Measurements from ENCODE around the gene UST.

The UST gene

GRCh38 chr6:148735989-148736388, 10.8 kb upstream of the UST start:
- 0 out of 2 replicates have a peak, but pooled peaks cover 8% of the 10 kb centered on the region for H3K9me3 ChIP-seq
- H3K4me3 ChIP-seq: no peak overlapping the region
- no peaks in the 10 kb centered on the region for H3K36me3 ChIP-seq
- TF ChIP-seq Cebpa-rat (IDR thresholded peaks at IDR 0.05): no peak
- H3K27ac ChIP-seq: no peak overlapping the region
- H3K27me3 ChIP-seq: no peaks in the 10 kb centered on the region; the same call in 1 of the 2 replicates
- no peaks in the 10 kb centered on the region for H4K20me1 ChIP-seq
- H3K4me1 ChIP-seq: no peaks in the 10 kb centered on the region
- no peak overlapping the region for H3K4me2 ChIP-seq
- no peak overlapping the region for H3K9ac ChIP-seq

DNA sequence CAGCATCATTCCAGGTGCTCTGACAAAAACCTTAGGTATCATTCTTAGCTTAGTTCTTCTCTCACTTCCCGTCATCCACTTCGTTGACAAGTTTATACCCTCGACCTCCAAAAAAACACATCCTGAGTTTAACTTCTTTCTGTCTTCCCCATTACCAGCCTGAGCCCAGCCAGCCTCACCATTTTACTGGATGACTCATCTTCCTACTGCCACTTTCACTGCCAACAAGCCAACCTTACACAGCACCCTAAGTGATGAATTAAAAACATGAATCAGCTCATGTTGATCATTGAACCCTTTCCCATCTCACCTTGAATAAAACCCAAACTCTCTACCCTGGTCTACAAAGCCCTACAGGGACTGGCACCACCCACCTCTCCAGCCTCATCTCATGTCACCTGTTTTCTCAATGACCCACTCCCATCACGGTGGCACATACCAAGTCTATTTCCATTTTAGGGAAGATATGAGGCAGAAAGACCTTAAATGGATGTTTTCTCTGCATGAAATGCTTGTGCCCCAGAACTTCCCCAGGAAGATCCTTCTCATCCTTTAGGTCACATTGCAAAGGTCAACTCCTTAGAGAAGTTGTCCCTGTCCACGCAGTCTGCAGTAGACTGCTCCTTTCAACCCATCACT, 9.9 kb upstream of the UST start:
- H3K4me1 ChIP-seq: no peaks in the 10 kb centered on the region
- H3K36me3 ChIP-seq: no peaks in the 10 kb centered on the region
- H4K20me1 ChIP-seq: no peaks in the 10 kb centered on the region
- H3K4me3 ChIP-seq: no peak overlapping the region
- H3K27me3 ChIP-seq: no peaks in the 10 kb centered on the region; the same call in 1 of the 2 replicates
- TF ChIP-seq Cebpa-rat (IDR thresholded peaks at IDR 0.05): no peak
- 0 out of 2 replicates have a peak, but pooled peaks cover 8% of the 10 kb centered on the region for H3K9me3 ChIP-seq
- no peak overlapping the region for H3K9ac ChIP-seq
- H3K4me2 ChIP-seq: no peak overlapping the region
- H3K27ac ChIP-seq: no peak overlapping the region

DNA sequence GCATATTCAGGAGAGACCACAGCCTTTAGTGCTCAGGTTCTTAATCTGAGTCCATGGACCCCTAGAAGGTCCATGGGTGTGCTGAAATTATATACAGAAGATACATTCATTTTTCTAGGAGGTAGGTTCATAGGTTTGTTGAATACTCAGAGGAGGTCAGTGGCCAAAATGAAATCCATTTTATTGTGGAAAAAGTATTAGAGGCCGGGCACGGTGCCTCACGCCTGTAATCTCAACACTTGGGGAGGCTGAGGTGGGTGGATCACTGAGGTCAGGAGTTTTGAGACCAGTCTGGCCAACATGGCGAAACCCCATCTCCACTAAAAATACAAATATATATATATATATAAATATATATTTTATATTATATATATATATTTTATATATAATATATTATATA, 9.0 kb upstream of the UST start:
- Histone ChIP-seq H3K4me3 (no peak overlapping the region), H3K27ac (no peak overlapping the region), H3K27me3 (no peaks in the 10 kb centered on the region), H3K36me3 (no peaks in the 10 kb centered on the region), H4K20me1 (no peaks in the 10 kb centered on the region), H3K9ac (no peak overlapping the region), H3K4me2 (no peak overlapping the region), H3K9me3 (0 out of 2 replicates have a peak, but pooled peaks cover 8% of the 10 kb centered on the region), H3K4me1 (no peaks in the 10 kb centered on the region)
- TF ChIP-seq Cebpa-rat (IDR thresholded peaks at IDR 0.05): no peak

- no peak overlapping the region for H3K4me3 ChIP-seq
- no peaks in the 10 kb centered on the region for H3K4me1 ChIP-seq
- no peak overlapping the region for H3K27ac ChIP-seq
- no peaks in the 10 kb centered on the region for H3K36me3 ChIP-seq
- no peaks in the 10 kb centered on the region for H3K9me3 ChIP-seq
- TF ChIP-seq Cebpa-rat (IDR thresholded peaks at IDR 0.05): peak; percentile 74; the same call in 1 of the 2 replicates
- no peaks in the 10 kb centered on the region for H4K20me1 ChIP-seq
- H3K4me2 ChIP-seq: no peak overlapping the region
- no peak overlapping the region for H3K9ac ChIP-seq
- no peaks in the 10 kb centered on the region for H3K27me3 ChIP-seq
These were observed 7.6 kb upstream of the UST start for GRCh38 chr6:148738946-148739821.

- H3K27ac ChIP-seq: no peak overlapping the region
- no peak for TF ChIP-seq Cebpa-rat (IDR thresholded peaks at IDR 0.05)
- H4K20me1 ChIP-seq: no peaks in the 10 kb centered on the region
- H3K4me2 ChIP-seq: no peak overlapping the region
- no peaks in the 10 kb centered on the region for H3K9me3 ChIP-seq
- H3K27me3 ChIP-seq: no peaks in the 10 kb centered on the region
- no peak overlapping the region for H3K4me3 ChIP-seq
- no peak overlapping the region for H3K9ac ChIP-seq
- H3K4me1 ChIP-seq: no peaks in the 10 kb centered on the region
- H3K36me3 ChIP-seq: no peaks in the 10 kb centered on the region
These were observed 7.1 kb upstream of the UST start for GRCh38 chr6:148739822-148740128.

DNA sequence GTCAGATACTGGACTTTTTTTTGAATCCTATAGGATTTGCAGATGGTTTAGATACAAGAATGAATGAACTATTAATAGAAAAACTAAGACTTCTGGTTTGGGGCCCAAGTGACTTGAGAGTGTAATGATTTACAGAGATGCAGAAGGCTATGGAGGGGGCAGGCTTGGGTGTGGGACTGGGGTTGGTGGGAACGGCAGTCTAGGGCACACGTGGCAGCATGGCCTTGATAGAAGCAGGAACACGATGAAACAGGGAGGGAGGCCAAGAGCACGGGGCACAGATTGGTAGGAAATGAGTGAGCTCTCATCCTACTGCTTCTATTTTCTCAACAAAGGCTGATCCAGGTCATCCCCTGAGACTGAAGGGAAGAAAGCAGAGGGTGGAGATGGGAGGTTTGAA, 3.4 kb upstream of the UST start:
- Histone ChIP-seq H3K9ac (no peak overlapping the region), H3K4me2 (no peak overlapping the region), H3K27me3 (peaks cover 13% of the 10 kb centered on the region; the same call in 1 of the 2 replicates), H4K20me1 (peaks cover 9% of the 10 kb centered on the region), H3K9me3 (no peaks in the 10 kb centered on the region), H3K36me3 (no peaks in the 10 kb centered on the region), H3K27ac (no peak overlapping the region), H3K4me3 (no peak overlapping the region), H3K4me1 (peaks cover 13% of the 10 kb centered on the region)
- no peak for TF ChIP-seq Cebpa-rat (IDR thresholded peaks at IDR 0.05)

DNA sequence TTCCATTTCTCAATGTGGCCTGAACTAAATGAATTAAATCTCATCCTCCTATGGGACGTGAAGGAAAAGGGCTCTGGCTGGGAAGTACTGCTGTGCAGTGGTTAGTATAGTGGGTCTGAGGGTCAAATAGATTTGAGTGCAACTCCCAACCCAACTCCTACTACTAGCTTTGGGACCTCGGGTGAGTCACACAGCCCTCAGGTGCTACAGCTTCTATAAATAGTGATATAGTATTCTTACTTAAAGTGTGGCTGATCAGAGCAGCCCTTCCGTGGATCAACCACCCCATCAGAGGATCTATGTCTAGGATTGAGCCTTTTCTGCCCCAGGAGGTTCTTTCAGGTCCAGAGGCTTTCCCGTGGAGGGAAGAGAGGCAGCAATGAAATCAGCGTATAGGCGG, 904 bp upstream of the UST start:
- peaks cover 33% of the 10 kb centered on the region for H3K4me1 ChIP-seq
- peak overlapping the region; percentile 76 for H3K27ac ChIP-seq
- peak overlapping the region; percentile 89 for H3K4me3 ChIP-seq
- peaks cover 33% of the 10 kb centered on the region for H4K20me1 ChIP-seq
- TF ChIP-seq Cebpa-rat (IDR thresholded peaks at IDR 0.05): no peak
- H3K4me2 ChIP-seq: peak overlapping the region; percentile 100
- H3K36me3 ChIP-seq: no peaks in the 10 kb centered on the region
- H3K9ac ChIP-seq: peak overlapping the region; percentile 83
- peaks cover 23% of the 10 kb centered on the region; the same call in 1 of the 2 replicates for H3K27me3 ChIP-seq
- H3K9me3 ChIP-seq: no peaks in the 10 kb centered on the region

DNA sequence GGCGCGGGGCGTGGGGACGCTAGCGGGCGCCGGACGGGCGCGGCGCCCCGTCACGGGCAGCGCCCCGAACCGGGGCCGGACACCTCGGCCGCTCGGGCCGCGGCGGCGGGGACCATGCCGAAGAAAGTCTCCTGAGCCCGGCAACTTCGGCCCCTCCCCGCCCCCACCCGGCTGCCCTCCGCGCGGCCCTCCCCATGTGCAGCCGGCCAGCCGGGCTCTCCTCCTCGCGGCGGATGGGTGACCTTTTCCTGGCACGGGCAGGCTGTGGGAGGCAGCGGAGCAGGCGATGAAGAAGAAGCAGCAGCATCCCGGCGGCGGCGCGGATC, 278 bp downstream of the UST start:
- peaks cover 41% of the 10 kb centered on the region for H4K20me1 ChIP-seq
- peak overlapping the region; percentile 76 for H3K27ac ChIP-seq
- no peak for TF ChIP-seq Cebpa-rat (IDR thresholded peaks at IDR 0.05)
- H3K4me1 ChIP-seq: peaks cover 33% of the 10 kb centered on the region
- peak overlapping the region; percentile 89 for H3K4me3 ChIP-seq
- H3K9ac ChIP-seq: peak overlapping the region; percentile 83
- peak overlapping the region; percentile 100 for H3K4me2 ChIP-seq
- H3K9me3 ChIP-seq: no peaks in the 10 kb centered on the region
- peaks cover 23% of the 10 kb centered on the region; the same call in 1 of the 2 replicates for H3K27me3 ChIP-seq
- no peaks in the 10 kb centered on the region for H3K36me3 ChIP-seq

- peak overlapping the region; percentile 100 for H3K4me2 ChIP-seq
- peaks cover 33% of the 10 kb centered on the region for H3K4me1 ChIP-seq
- H3K9ac ChIP-seq: peak overlapping the region; percentile 83
- no peak for TF ChIP-seq Cebpa-rat (IDR thresholded peaks at IDR 0.05)
- H3K27me3 ChIP-seq: peaks cover 23% of the 10 kb centered on the region; the same call in 1 of the 2 replicates
- H3K36me3 ChIP-seq: no peaks in the 10 kb centered on the region
- peak overlapping the region; percentile 89 for H3K4me3 ChIP-seq
- peak overlapping the region; percentile 76 for H3K27ac ChIP-seq
- no peaks in the 10 kb centered on the region for H3K9me3 ChIP-seq
- H4K20me1 ChIP-seq: peaks cover 41% of the 10 kb centered on the region
These were observed 788 bp downstream of the UST start for GRCh38 chr6:148747471-148748165.

DNA sequence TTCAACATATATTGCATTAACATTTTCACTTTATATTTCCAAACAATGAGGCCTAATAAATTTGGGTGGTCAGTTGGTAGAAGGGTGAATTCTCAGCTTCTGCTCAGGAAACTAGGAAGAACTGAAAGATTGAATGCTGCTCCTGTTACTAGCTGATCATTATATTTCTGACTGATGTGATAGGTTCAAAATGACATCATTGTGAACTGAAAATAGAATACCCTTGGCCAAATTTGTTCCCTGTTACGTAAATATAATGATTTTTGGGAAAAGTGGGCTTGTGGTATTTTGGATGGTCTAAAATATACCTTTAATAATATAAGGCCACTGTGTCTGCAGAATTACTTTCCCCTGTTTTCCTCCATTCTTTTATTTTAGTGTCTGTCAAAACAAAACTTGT, 2.8 kb downstream of the UST start:
- H3K27ac ChIP-seq: no peak overlapping the region
- H3K9ac ChIP-seq: no peak overlapping the region
- H3K36me3 ChIP-seq: no peaks in the 10 kb centered on the region
- no peaks in the 10 kb centered on the region for H3K9me3 ChIP-seq
- no peak overlapping the region for H3K4me3 ChIP-seq
- no peak for TF ChIP-seq Cebpa-rat (IDR thresholded peaks at IDR 0.05)
- peaks cover 23% of the 10 kb centered on the region; the same call in 1 of the 2 replicates for H3K27me3 ChIP-seq
- H3K4me1 ChIP-seq: peaks cover 33% of the 10 kb centered on the region
- peak overlapping the region; percentile 100 for H3K4me2 ChIP-seq
- peaks cover 41% of the 10 kb centered on the region for H4K20me1 ChIP-seq
